Kidney (tissue), 14 donors: ENCODE results near the gene XRCC6. TPM values are rescaled to one million over a fixed set of nuclear protein-coding genes. Genes with fewer than 3 reads are reported as not detected.

ENCODE experiments used
- DNase-seq, 5 donors: peaks; one replicate each; pipeline ENCODE4 v3.0.0-alpha.2; 2013 to 2020
- FAIRE-seq: peaks from 2 replicates; lab custom pipeline; 2012; peaks lifted over from hg19 to GRCh38; lab: Jason Lieb, UNC
- H3K27ac ChIP-seq, 2 donors: one replicate each; pipeline ENCODE4 v1.7.0; 2013; ENCODE audit warnings: low read depth in 2 of 2, low read length in 2 of 2, inconsistent platforms in 1 of 2
- H3K27me3 ChIP-seq: one replicate; pipeline ENCODE4 v1.7.1; 2013; ENCODE audit warnings: low read length, inconsistent platforms; ENCODE audit not compliant: control insufficient read depth, insufficient read depth
- H3K36me3 ChIP-seq, 3 donors: one replicate each; pipeline versions ENCODE4 v1.7.0 to v1.7.1; 2013; ENCODE audit warnings: low read length in 3 of 3, control low read depth in 1 of 3, inconsistent platforms in 1 of 3; ENCODE audit not compliant: insufficient read depth in 3 of 3, control insufficient read depth in 2 of 3
- H3K4me1 ChIP-seq, 3 donors: one replicate each; pipeline versions ENCODE4 v1.7.0 to v1.7.1; 2013; ENCODE audit warnings: low read length in 3 of 3, inconsistent platforms in 1 of 3, low read depth in 1 of 3; ENCODE audit not compliant: control insufficient read depth in 2 of 3, insufficient read depth in 2 of 3
- H3K4me3 ChIP-seq, 3 donors: one replicate each; pipeline versions ENCODE4 v1.7.0 to v1.8.1; 2013; ENCODE audit warnings: low read length in 3 of 3, control low read depth in 1 of 3, inconsistent platforms in 1 of 3
- H3K9ac ChIP-seq, 3 donors: one replicate each; pipeline versions ENCODE4 v1.7.0 to v1.7.1; 2013; ENCODE audit warnings: low read length in 3 of 3, control low read depth in 1 of 3, inconsistent platforms in 1 of 3
- H3K9me3 ChIP-seq, 3 donors: one replicate each; pipeline versions ENCODE4 v1.7.0 to v1.7.1; 2013; ENCODE audit warnings: low read length in 3 of 3, control low read depth in 1 of 3, inconsistent platforms in 1 of 3; ENCODE audit not compliant: control insufficient read depth in 2 of 3, insufficient read depth in 1 of 3
- intact Hi-C: fragments of 100-400 bp; cut with DNase I; formaldehyde crosslinking; loops from one replicate; pipeline ENCODE4 v1.11.1; 2022
- polyA plus RNA-seq: library from polyadenylated mRNA; stranded (reverse); fragments of 350-450 nt; fragmentation: Illumina TruSeq; extraction: RNeasy Lipid Tissue Mini Kit (QIAGEN cat#74804); gene quantifications from one replicate; pipeline ENCODE4 v1.2.3, GENCODE V29; 2014; ENCODE audit warnings: low read depth, low replicate concordance; ENCODE audit not compliant: insufficient read depth
- total RNA-seq: library from RNA; stranded (reverse); fragmentation: NEBNext Ultra II Directional; extraction: Animal tissue kit (Norgen Biotek cat#: 25700); gene quantifications from one replicate; pipeline ENCODE4 v1.2.1, GENCODE V29; 2021
- TF ChIP-seq, protein P1 (sequence below): IDR thresholded peaks from 3 replicates; pipeline ENCODE4 v1.5.1; 2012; ENCODE audit warnings: mild to moderate bottlenecking, moderate library complexity, borderline replicate concordance; ENCODE audit not compliant: insufficient read depth; ENCODE audit errors: extremely low read depth
- donor health status: control.
- donor health status: control.
- donor health status: control.
- donor health status: control.
- donor health status: control.
- donor health status: DM: yes; HTN: yes; CAD: no.
- donor health status: Normal renal cell carcinoma (clear cell type).

The XRCC6 gene
- total and polyA plus RNA-seq, 2 donors from 2014 or later, result 168 to 183 TPM

GRCh38 chr22:41697126-41697775, 76.2 kb downstream of the XRCC6 start:
- Histone ChIP-seq H3K9ac (peak overlapping the region in 1 of 3 donors; percentile 41), H3K36me3 (peaks cover 0 to 4% (median 0%) of the 10 kb centered on the region in 3 donors), H3K9me3 (no peaks in the 10 kb centered on the region), H3K27me3 (no peaks in the 10 kb centered on the region), H3K4me1 (peaks cover 0 to 13% (median 2%) of the 10 kb centered on the region in 3 donors), H3K27ac (peak overlapping the region in 1 of 2 donors; percentile 7), H3K4me3 (no peak overlapping the region)
- peak; percentile 95 to 97 (median 97) for DNase-seq
- intact Hi-C loops, result no loop called here
- TF ChIP-seq, protein P1, sequence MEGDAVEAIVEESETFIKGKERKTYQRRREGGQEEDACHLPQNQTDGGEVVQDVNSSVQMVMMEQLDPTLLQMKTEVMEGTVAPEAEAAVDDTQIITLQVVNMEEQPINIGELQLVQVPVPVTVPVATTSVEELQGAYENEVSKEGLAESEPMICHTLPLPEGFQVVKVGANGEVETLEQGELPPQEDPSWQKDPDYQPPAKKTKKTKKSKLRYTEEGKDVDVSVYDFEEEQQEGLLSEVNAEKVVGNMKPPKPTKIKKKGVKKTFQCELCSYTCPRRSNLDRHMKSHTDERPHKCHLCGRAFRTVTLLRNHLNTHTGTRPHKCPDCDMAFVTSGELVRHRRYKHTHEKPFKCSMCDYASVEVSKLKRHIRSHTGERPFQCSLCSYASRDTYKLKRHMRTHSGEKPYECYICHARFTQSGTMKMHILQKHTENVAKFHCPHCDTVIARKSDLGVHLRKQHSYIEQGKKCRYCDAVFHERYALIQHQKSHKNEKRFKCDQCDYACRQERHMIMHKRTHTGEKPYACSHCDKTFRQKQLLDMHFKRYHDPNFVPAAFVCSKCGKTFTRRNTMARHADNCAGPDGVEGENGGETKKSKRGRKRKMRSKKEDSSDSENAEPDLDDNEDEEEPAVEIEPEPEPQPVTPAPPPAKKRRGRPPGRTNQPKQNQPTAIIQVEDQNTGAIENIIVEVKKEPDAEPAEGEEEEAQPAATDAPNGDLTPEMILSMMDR, result peak; percentile 93
- no peak for FAIRE-seq

GRCh38 chr22:41699264-41700107, 78.4 kb downstream of the XRCC6 start, which contains the start of gene MEI1:
Gene MEI1, plus strand, starts transcription at chr22:41699503. Its CDS starts 36 bp downstream, at chr22:41699539.
- Histone ChIP-seq H3K9me3 (no peaks in the 10 kb centered on the region), H3K36me3 (no peaks in the 10 kb centered on the region), H3K27me3 (no peaks in the 10 kb centered on the region), H3K4me3 (peak within 1 kb of the TSS in 1 of 3 donors; percentile 6), H3K4me1 (peaks cover 0 to 13% (median 2%) of the 10 kb centered on the region in 3 donors), H3K27ac (no peak within 1 kb of the TSS), H3K9ac (no peak within 1 kb of the TSS)
- DNase-seq (peak; percentile 87 to 93 (median 93)), FAIRE-seq (no peak)
- TF ChIP-seq, protein P1, result no peak
- intact Hi-C loops, result no loop called here

DNA sequence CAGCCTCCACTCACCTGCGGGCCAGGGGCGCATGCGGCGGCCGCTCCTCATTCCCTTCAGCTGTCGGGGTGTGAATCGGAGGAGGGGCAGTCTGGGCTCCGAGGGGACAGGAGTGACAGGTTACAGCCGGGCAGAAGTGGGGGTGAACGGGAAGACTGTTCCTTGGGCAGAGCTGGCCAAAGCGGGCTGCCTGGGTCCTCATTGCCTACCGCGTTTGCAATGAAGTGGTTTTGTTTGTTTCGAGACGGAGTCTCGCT, 78.9 kb downstream of the XRCC6 start:
- TF ChIP-seq, protein P1, result no peak
- no peak overlapping the region for H3K27ac ChIP-seq
- no peak overlapping the region for H3K4me3 ChIP-seq
- H3K4me1 ChIP-seq, result peaks cover 0 to 13% (median 2%) of the 10 kb centered on the region in 3 donors
- no peak for FAIRE-seq
- H3K9ac ChIP-seq, result no peak overlapping the region
- DNase-seq, result peak in 1 of 5 donors; percentile 53
- intact Hi-C loops, result no loop called here
- H3K9me3 ChIP-seq, result no peaks in the 10 kb centered on the region
- no peaks in the 10 kb centered on the region for H3K27me3 ChIP-seq
- H3K36me3 ChIP-seq, result no peaks in the 10 kb centered on the region
